HEK293 (cell line): ENCODE measurements around the gene APBB2.

Experiments
- CTCF ChIA-PET: fragments of 350-600 bp; formaldehyde crosslinking; extraction: SDS; loops from one replicate; lab custom pipeline; 2021; ENCODE audit warnings: antibody characterized with exemption; lab: Yijun Ruan, JAX
- POLR2A ChIA-PET: fragments of 300-600 bp; formaldehyde crosslinking; extraction: SDS; loops from one replicate; lab custom pipeline; 2020; ENCODE audit warnings: antibody characterized with exemption, inconsistent platforms; lab: Yijun Ruan, JAX
- H3K27ac ChIP-seq: fragments of 200-500 bp; sonication (Bioruptor generic); 2 replicates; pipeline ENCODE4 v1.5.1; 2014; ENCODE audit warnings: low read depth, low read length, control low read depth, inconsistent platforms; ENCODE audit errors: extremely low read depth
- H3K36me3 ChIP-seq, 2 experiments: fragments of 200-500 bp in 1 of 2; sonication (Bioruptor generic) in 1 of 2; 1 replicate in 1 of 2; 2 replicates in 1 of 2; pipeline ENCODE4 v1.5.1; 2014 to 2017; ENCODE audit warnings: inconsistent platforms in 2 of 2, low read length in 2 of 2; ENCODE audit not compliant: control insufficient read depth in 2 of 2, insufficient read depth in 1 of 2
- H3K4me1 ChIP-seq: fragments of 200-500 bp; sonication (Bioruptor generic); 2 replicates; pipeline ENCODE4 v1.5.1; 2014; ENCODE audit warnings: mild to moderate bottlenecking, low read length, inconsistent platforms; ENCODE audit not compliant: control insufficient read depth, insufficient read depth
- H3K4me3 ChIP-seq: 2 replicates; pipeline ENCODE4 v1.5.1; 2011; ENCODE audit warnings: low read depth, mild to moderate bottlenecking, control low read depth, low read length, moderate library complexity
- H3K9me3 ChIP-seq: fragments of 200-500 bp; sonication (Bioruptor generic); 2 replicates; pipeline ENCODE4 v1.5.1; 2014; ENCODE audit warnings: low read depth, low read length, inconsistent platforms; ENCODE audit not compliant: control insufficient read depth, insufficient read depth
- GLIS1 ChIP-seq: fragments of 450-650 bp; formaldehyde crosslinking; IDR thresholded peaks from 2 replicates; pipeline ENCODE4 v1.5.1; 2016; ENCODE audit warnings: missing biosample characterization, missing genetic modification characterization
- HIC1 ChIP-seq: fragments of 450-650 bp; formaldehyde crosslinking; IDR thresholded peaks from 2 replicates; pipeline ENCODE4 v1.5.1; 2016; ENCODE audit warnings: missing biosample characterization, missing genetic modification characterization
- IKZF3 ChIP-seq: fragments of 450-650 bp; IDR thresholded peaks from 2 replicates; pipeline ENCODE4 v1.5.0; 2018; ENCODE audit warnings: missing biosample characterization, mild to moderate bottlenecking, missing genetic modification characterization, moderate library complexity
- KLF1 ChIP-seq: fragments of 450-650 bp; formaldehyde crosslinking; IDR thresholded peaks from 2 replicates; pipeline ENCODE4 v1.5.1; 2016; ENCODE audit warnings: missing biosample characterization, missing genetic modification characterization
- KLF9 ChIP-seq: fragments of 450-650 bp; formaldehyde crosslinking; IDR thresholded peaks from 2 replicates; pipeline ENCODE4 v1.5.1; 2016; ENCODE audit warnings: missing biosample characterization, missing genetic modification characterization, low read depth
- MYNN ChIP-seq: fragments of 450-650 bp; formaldehyde crosslinking; IDR thresholded peaks from 2 replicates; pipeline ENCODE4 v1.5.1; 2016; ENCODE audit warnings: missing biosample characterization, missing genetic modification characterization, borderline replicate concordance
- OSR2 ChIP-seq: fragments of 450-650 bp; formaldehyde crosslinking; IDR thresholded peaks from 2 replicates; pipeline ENCODE4 v1.5.1; 2016; ENCODE audit warnings: missing biosample characterization, missing genetic modification characterization
- PRDM10 ChIP-seq: fragments of 450-650 bp; formaldehyde crosslinking; IDR thresholded peaks from 2 replicates; pipeline ENCODE4 v1.5.1; 2016; ENCODE audit warnings: missing biosample characterization, missing genetic modification characterization
- PRDM4 ChIP-seq: fragments of 450-650 bp; formaldehyde crosslinking; IDR thresholded peaks from 2 replicates; pipeline ENCODE4 v1.5.1; 2017; ENCODE audit warnings: missing biosample characterization, missing genetic modification characterization
- PRDM6 ChIP-seq: fragments of 450-650 bp; formaldehyde crosslinking; IDR thresholded peaks from 2 replicates; pipeline ENCODE4 v1.5.1; 2017; ENCODE audit warnings: missing biosample characterization, missing genetic modification characterization
- REPIN1 ChIP-seq: fragments of 450-650 bp; formaldehyde crosslinking; IDR thresholded peaks from 2 replicates; pipeline ENCODE4 v1.5.1; 2017; ENCODE audit warnings: missing biosample characterization, missing genetic modification characterization, low read depth
- SALL2 ChIP-seq: fragments of 450-650 bp; formaldehyde crosslinking; IDR thresholded peaks from 2 replicates; pipeline ENCODE4 v1.5.0; 2017; ENCODE audit warnings: missing biosample characterization, mild to moderate bottlenecking, missing genetic modification characterization, borderline replicate concordance
- ZBTB1 ChIP-seq: fragments of 450-650 bp; formaldehyde crosslinking; IDR thresholded peaks from 2 replicates; pipeline ENCODE4 v1.5.1; 2016; ENCODE audit warnings: missing biosample characterization, missing genetic modification characterization
- ZEB2 ChIP-seq: fragments of 450-650 bp; formaldehyde crosslinking; IDR thresholded peaks from 2 replicates; pipeline ENCODE4 v1.5.1; 2016; ENCODE audit warnings: missing biosample characterization, missing genetic modification characterization
- ZNF311 ChIP-seq: fragments of 450-650 bp; formaldehyde crosslinking; IDR thresholded peaks from 2 replicates; pipeline ENCODE4 v1.5.1; 2017; ENCODE audit warnings: missing biosample characterization, missing genetic modification characterization, borderline replicate concordance
- ZNF335 ChIP-seq: fragments of 450-650 bp; formaldehyde crosslinking; conservative IDR thresholded peaks from 2 replicates; pipeline ENCODE4 v1.5.1; 2016; ENCODE audit warnings: missing biosample characterization, missing genetic modification characterization
- ZNF366 ChIP-seq: fragments of 450-650 bp; formaldehyde crosslinking; conservative IDR thresholded peaks from 2 replicates; pipeline ENCODE4 v1.5.1; 2016; ENCODE audit warnings: missing biosample characterization, missing genetic modification characterization
- ZNF423 ChIP-seq: fragments of 450-650 bp; formaldehyde crosslinking; IDR thresholded peaks from 2 replicates; pipeline ENCODE4 v1.5.1; 2016; ENCODE audit warnings: missing biosample characterization, missing genetic modification characterization
- ZNF530 ChIP-seq: fragments of 450-650 bp; formaldehyde crosslinking; IDR thresholded peaks from 2 replicates; pipeline ENCODE4 v1.5.1; 2016; ENCODE audit warnings: low read depth, missing biosample characterization, missing genetic modification characterization
- ZNF580 ChIP-seq: fragments of 450-650 bp; formaldehyde crosslinking; IDR thresholded peaks from 2 replicates; pipeline ENCODE4 v1.5.1; 2016; ENCODE audit warnings: missing biosample characterization, missing genetic modification characterization
- ZNF610 ChIP-seq: fragments of 450-650 bp; formaldehyde crosslinking; IDR thresholded peaks from 2 replicates; pipeline ENCODE4 v1.5.1; 2016; ENCODE audit warnings: missing biosample characterization, missing genetic modification characterization, borderline replicate concordance
- ZNF621 ChIP-seq: fragments of 450-650 bp; formaldehyde crosslinking; IDR thresholded peaks from 2 replicates; pipeline ENCODE4 v1.5.1; 2017; ENCODE audit warnings: missing biosample characterization, missing genetic modification characterization
- ZNF629 ChIP-seq: fragments of 450-650 bp; formaldehyde crosslinking; IDR thresholded peaks from 2 replicates; pipeline ENCODE4 v1.5.1; 2017; ENCODE audit warnings: missing biosample characterization, missing genetic modification characterization
- ZNF639 ChIP-seq: fragments of 450-650 bp; formaldehyde crosslinking; IDR thresholded peaks from 2 replicates; pipeline ENCODE4 v1.5.1; 2016; ENCODE audit warnings: missing biosample characterization, missing genetic modification characterization
- ZNF701 ChIP-seq: fragments of 450-650 bp; formaldehyde crosslinking; IDR thresholded peaks from 2 replicates; pipeline ENCODE4 v1.5.1; 2016; ENCODE audit warnings: missing biosample characterization, missing genetic modification characterization
- ZSCAN16 ChIP-seq: fragments of 450-650 bp; formaldehyde crosslinking; IDR thresholded peaks from 2 replicates; pipeline ENCODE4 v1.5.1; 2016; ENCODE audit warnings: missing biosample characterization, missing genetic modification characterization

Gene APBB2

GRCh38 chr4:41204400-41204978 is 9.9 kb downstream of the APBB2 start:
- POLR2A ChIA-PET, result interaction anchor here (0.9 to 1.9 kb wide), 5 partner anchors 9 to 53 kb away, joined by 3 to 7 read pairs (median 5); partner anchors contain the start of genes APBB2 and UCHL1
- no peak overlapping the region for H3K4me3 ChIP-seq
- H3K4me1 ChIP-seq, result peaks cover 4% of the 10 kb centered on the region; the same call in 1 of the 2 replicates
- H3K9me3 ChIP-seq, result no peaks in the 10 kb centered on the region
- CTCF ChIA-PET, result interaction anchor here (0.6 to 2.1 kb wide), 9 partner anchors 8 to 296 kb away, joined by 3 to 8 read pairs (median 6); partner anchors contain the start of gene APBB2
- no peaks in the 10 kb centered on the region for H3K36me3 ChIP-seq
- no peak overlapping the region for H3K27ac ChIP-seq
- TF ChIP-seq MYNN (tag by site-specific recombination) (no peak), SALL2 (tag by site-specific recombination) (no peak), PRDM6 (tag by site-specific recombination) (peak; percentile 34; the same call in 1 of the 2 replicates), ZNF530 (no peak), ZSCAN16 (tag by site-specific recombination) (no peak), IKZF3 (tag by site-specific recombination) (0 out of 2 replicates have a peak, but pooled peaks have one; percentile 18), HIC1 (0 out of 2 replicates have a peak, but pooled peaks have one; percentile 30), OSR2 (tag by site-specific recombination) (no peak), ZNF701 (tag by site-specific recombination) (no peak), ZNF629 (tag by site-specific recombination) (0 out of 2 replicates have a peak, but pooled peaks have one; percentile 25), ZNF610 (tag by site-specific recombination) (no peak), ZNF639 (tag by site-specific recombination) (0 out of 2 replicates have a peak, but pooled peaks have one; percentile 14), PRDM10 (tag by site-specific recombination) (peak; percentile 48; the same call in 1 of the 2 replicates), ZNF311 (tag by site-specific recombination) (no peak), ZNF335 (tag by site-specific recombination) (peak; percentile 29; the same call in 1 of the 2 replicates), ZNF366 (tag by site-specific recombination) (peak; percentile 40; the same call in 1 of the 2 replicates), ZNF580 (tag by site-specific recombination) (no peak), GLIS1 (tag by site-specific recombination) (peak; percentile 64), KLF9 (no peak), ZNF423 (tag by site-specific recombination) (no peak), PRDM4 (tag by site-specific recombination) (no peak), ZBTB1 (tag by site-specific recombination) (no peak), ZEB2 (tag by site-specific recombination) (peak; percentile 60; the same call in 1 of the 2 replicates), KLF1 (tag by site-specific recombination) (no peak), REPIN1 (tag by site-specific recombination) (no peak), ZNF621 (tag by site-specific recombination) (no peak)
